Vagina (tissue), 2 donors: ENCODE measurements around the gene KLK13.

ENCODE experiments used
- CTCF ChIP-seq, 3 experiments: fragments of 450-650 bp in 2 of 3; fragments of 200-600 bp in 1 of 3; sonication (generic) in 1 of 3; IDR thresholded peaks; one replicate each; pipeline ENCODE4 v1.5.1; 2017 to 2019; ENCODE audit warnings: antibody characterized with exemption in 3 of 3, mild to moderate bottlenecking in 2 of 3, moderate library complexity in 2 of 3
- POLR2A ChIP-seq, 2 donors: fragments of 450-650 bp; IDR thresholded peaks; one replicate each; pipeline ENCODE4 v1.6.1; 2017; ENCODE audit warnings: antibody characterized with exemption in 2 of 2, mild to moderate bottlenecking in 2 of 2, moderate library complexity in 2 of 2

GRCh38 chr19:51064534-51065220, at the start of gene KLK13:
- no peak for TF ChIP-seq CTCF (IDR thresholded peaks at IDR 0.05)
- TF ChIP-seq POLR2A (IDR thresholded peaks at IDR 0.05) = no peak
